ENCODE data around the gene DUS3L.

DUS3L gene

DNA sequence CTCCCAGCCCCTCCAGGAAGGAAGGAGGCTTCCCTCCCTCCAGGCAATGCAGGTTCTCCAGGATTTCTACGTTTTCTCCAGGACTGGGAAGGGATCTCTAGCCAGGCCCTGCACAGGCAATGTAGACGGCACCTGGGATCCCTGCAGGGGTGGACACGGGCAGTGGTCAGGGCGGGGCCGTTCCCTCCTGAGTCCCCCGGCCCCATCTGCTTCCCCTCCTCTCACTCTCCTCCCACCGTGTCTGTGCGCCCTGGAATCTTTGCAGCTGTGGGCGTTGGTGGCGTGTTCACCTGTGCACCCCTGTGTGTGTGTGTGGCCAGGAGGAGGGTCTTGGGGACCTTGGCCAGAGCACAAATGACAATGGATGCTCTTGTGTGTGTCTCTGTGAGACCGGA, 23.9 kb upstream of the DUS3L start:
- H3K27ac ChIP-seq: no peak overlapping the region; the same call in 1 of the 2 replicates
- ChIA-PET CTCF (interaction anchor here (1.2 kb wide), 1 partner anchor 11 kb away, joined by 4 read pairs; no protein-coding TSS in a partner anchor), POLR2A (ENCODE audit: low non-redundant PET) (no interaction called here)
- no peak for DNase-seq (ENCODE audit: low spot score)
- TF ChIP-seq, protein P1, sequence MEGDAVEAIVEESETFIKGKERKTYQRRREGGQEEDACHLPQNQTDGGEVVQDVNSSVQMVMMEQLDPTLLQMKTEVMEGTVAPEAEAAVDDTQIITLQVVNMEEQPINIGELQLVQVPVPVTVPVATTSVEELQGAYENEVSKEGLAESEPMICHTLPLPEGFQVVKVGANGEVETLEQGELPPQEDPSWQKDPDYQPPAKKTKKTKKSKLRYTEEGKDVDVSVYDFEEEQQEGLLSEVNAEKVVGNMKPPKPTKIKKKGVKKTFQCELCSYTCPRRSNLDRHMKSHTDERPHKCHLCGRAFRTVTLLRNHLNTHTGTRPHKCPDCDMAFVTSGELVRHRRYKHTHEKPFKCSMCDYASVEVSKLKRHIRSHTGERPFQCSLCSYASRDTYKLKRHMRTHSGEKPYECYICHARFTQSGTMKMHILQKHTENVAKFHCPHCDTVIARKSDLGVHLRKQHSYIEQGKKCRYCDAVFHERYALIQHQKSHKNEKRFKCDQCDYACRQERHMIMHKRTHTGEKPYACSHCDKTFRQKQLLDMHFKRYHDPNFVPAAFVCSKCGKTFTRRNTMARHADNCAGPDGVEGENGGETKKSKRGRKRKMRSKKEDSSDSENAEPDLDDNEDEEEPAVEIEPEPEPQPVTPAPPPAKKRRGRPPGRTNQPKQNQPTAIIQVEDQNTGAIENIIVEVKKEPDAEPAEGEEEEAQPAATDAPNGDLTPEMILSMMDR (conservative IDR thresholded peaks at IDR 0.05; ENCODE audit: low read depth): no peak

DNA sequence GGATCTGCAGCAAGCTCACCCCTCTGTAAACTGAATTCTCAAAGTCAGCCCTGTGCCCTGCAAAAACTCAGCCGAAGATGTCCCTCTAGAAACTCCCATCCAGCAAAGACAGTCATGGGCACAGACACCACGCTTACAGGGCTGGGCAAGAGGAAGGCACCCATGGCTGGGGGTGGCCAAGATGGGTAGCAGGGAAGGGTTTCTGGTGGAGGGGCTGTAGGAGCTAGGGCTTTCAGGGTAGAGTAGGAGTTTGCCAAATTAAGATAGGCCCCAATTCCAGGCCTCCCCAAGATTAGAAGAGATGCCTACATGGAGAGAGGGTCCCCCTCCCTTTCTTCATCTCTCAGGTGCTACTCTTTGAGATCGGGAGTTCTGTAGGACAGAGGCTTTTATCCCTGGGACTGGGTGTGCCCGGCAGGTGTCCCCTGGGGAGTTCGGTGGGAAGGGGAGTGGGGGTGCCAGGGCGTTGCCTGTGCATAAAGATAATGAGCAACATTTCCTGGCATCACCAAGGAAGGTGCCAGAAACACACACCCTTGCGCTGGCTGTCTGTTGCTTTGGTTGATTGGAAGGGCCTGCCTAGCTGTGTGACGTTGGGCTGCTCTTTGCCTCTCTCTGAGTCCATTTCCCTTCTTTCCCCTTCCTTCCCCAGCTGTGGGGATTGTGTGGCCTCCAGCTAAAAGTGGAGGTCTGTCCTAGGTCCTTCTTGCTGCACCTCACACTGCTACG, 23.3 kb upstream of the DUS3L start:
- ChIA-PET POLR2A (ENCODE audit: low non-redundant PET) (no interaction called here), CTCF (interaction anchor here (0.5 to 1.2 kb wide), 2 partner anchors 10 to 25 kb away, joined by 3 to 4 read pairs; partner anchors contain the start of gene FUT6)
- DNase-seq (ENCODE audit: low spot score): no peak
- TF ChIP-seq, protein P1 (conservative IDR thresholded peaks at IDR 0.05; ENCODE audit: low read depth): no peak
- H3K27ac ChIP-seq: no peak overlapping the region; the same call in 1 of the 2 replicates

DNA sequence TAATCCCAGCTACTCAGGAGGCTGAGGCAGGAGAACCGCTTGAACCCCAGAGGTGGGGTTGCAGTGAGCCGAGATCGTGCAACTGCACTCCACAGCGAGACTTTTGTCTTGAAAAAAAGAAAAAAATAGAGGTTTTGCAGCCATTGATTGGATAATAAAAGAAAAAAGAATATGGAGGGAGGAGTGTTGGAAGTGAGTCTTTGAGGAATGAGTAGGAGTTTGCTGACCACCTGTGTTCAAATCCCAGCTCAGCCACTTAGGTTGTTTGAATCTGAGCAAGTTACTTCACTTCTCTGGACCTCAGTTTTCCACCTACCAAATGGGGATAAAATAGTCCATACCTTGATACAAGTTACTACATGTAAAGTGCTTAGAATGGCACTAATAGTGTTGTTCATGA, 20.2 kb upstream of the DUS3L start:
- no peak for DNase-seq (ENCODE audit: low spot score)
- TF ChIP-seq, protein P1 (conservative IDR thresholded peaks at IDR 0.05; ENCODE audit: low read depth): no peak
- H3K27ac ChIP-seq: no peak overlapping the region
- CTCF ChIA-PET: no interaction called here
- POLR2A ChIA-PET (ENCODE audit: low non-redundant PET): no interaction called here

- TF ChIP-seq, protein P1 (conservative IDR thresholded peaks at IDR 0.05; ENCODE audit: low read depth): no peak
- peak overlapping the region; percentile 62 for H3K27ac ChIP-seq
- DNase-seq (ENCODE audit: low spot score): no peak
- ChIA-PET CTCF (interaction anchor here (0.6 to 1.0 kb wide), 3 partner anchors 14 to 343 kb away, joined by 3 to 6 read pairs (median 3); no protein-coding TSS in a partner anchor), POLR2A (ENCODE audit: low non-redundant PET) (interaction anchor here (0.6 kb wide), 1 partner anchor 61 kb away, joined by 28 read pairs; no protein-coding TSS in a partner anchor)
Observed at GRCh38 chr19:5809469-5809868, 18.5 kb upstream of the DUS3L start.

DNA sequence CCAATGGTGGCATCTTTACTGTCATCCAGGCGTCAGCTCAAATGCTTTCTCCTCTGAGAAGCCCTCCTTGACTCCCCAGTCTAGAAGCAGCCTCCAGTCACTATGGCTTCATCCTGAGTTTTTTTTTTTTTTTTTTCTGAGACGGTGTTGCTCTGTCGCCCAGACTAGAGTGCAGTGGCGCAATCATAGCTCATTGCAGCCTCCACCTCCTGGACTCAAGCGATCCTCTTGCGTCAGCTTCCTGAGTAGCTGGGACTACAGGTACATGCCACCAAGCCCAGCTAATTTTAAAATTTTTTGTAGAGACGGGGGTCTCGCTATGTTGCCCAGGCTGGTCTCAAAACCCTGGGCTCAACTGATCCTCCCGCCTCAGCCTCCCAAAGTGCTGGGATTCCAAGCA, 18.1 kb upstream of the DUS3L start:
- H3K27ac ChIP-seq: peak overlapping the region; percentile 62
- POLR2A ChIA-PET (ENCODE audit: low non-redundant PET): interaction anchor here (0.6 kb wide), 1 partner anchor 60 kb away, joined by 28 read pairs; no protein-coding TSS in a partner anchor
- CTCF ChIA-PET: interaction anchor here (0.9 to 1.0 kb wide), 2 partner anchors 14 to 15 kb away, joined by 4 to 6 read pairs; no protein-coding TSS in a partner anchor
- DNase-seq (ENCODE audit: low spot score): no peak
- TF ChIP-seq, protein P1 (conservative IDR thresholded peaks at IDR 0.05; ENCODE audit: low read depth): no peak

DNA sequence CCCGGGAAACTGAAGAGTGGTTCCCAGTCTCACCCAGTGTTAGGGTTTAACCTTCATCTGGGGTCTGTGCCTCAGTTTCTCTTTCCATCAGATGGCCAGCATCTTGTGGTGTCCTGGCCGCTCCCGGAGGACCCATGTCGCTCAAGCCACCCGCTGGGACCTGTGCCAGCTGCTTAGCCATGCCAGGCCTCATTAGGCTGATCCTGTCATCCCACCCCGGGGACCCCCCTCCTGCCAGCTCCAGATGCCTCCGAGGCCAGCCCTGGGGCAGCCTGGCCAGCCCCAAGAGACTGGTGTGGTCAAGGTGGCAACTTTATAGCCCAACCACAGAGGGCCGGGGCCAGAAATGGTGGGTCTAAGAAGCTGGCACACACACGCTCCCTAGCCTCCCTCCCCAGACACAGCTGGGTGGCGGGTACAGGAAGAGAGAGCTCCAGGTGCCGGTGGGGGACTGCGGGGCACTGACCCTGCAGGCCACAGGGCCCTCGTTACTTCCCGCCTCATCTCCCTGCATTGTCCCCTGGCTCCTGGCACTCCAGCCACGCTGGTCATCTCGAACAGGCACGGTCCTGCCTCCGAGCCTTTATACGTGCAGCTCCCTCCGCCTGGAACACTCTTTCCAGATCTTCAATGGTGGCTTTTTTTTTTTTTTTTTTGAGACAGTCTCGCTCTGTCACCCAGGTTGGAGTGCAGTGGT, 17.3 kb upstream of the DUS3L start:
- TF ChIP-seq, protein P1 (conservative IDR thresholded peaks at IDR 0.05; ENCODE audit: low read depth): no peak
- DNase-seq (ENCODE audit: low spot score): no peak
- POLR2A ChIA-PET (ENCODE audit: low non-redundant PET): interaction anchor here (0.7 kb wide), 1 partner anchor 1151 kb away, joined by 6 read pairs; no protein-coding TSS in a partner anchor
- CTCF ChIA-PET: interaction anchor here (0.6 to 1.0 kb wide), 4 partner anchors 14 to 18 kb away, joined by 3 to 6 read pairs (median 4); no protein-coding TSS in a partner anchor
- peak overlapping the region; percentile 62; the same call in 1 of the 2 replicates for H3K27ac ChIP-seq
